CD8-positive, alpha-beta memory T cell (primary cell): Measurements from ENCODE around the gene TAAR1. TPM values are rescaled to one million over a fixed set of nuclear protein-coding genes. Genes with fewer than 3 reads are reported as not detected.

Experiments used
- CTCF ChIA-PET: fragments of 350-600 bp; sonication (Branson Sonifier 250); formaldehyde crosslinking; loops from one replicate; lab custom pipeline; 2021; ENCODE audit warnings: antibody characterized with exemption; lab: Charles Lee
- POLR2A ChIA-PET: fragments of 350-600 bp; sonication (Branson Sonifier 250); formaldehyde crosslinking; loops from one replicate; lab custom pipeline; 2021; ENCODE audit warnings: antibody characterized with exemption; lab: Charles Lee
- DNase-seq, 5 donors: peaks; one replicate each; pipeline versions ENCODE4 v3.0.0 to v3.0.0-alpha.2; 2020 to 2022; ENCODE audit warnings: mixed read lengths in 1 of 5
- H3K27ac ChIP-seq: one replicate; pipeline ENCODE4 v1.7.0; 2013; ENCODE audit warnings: low read depth, mild to moderate bottlenecking, low read length, moderate library complexity
- H3K27me3 ChIP-seq: 2 replicates; pipeline ENCODE4 v1.7.0; 2013; ENCODE audit warnings: low read length, mild to moderate bottlenecking; ENCODE audit not compliant: insufficient read depth, poor library complexity, severe bottlenecking
- H3K36me3 ChIP-seq: 2 replicates; pipeline ENCODE4 v1.7.0; 2013; ENCODE audit warnings: mild to moderate bottlenecking, low read length, moderate library complexity; ENCODE audit not compliant: insufficient read depth
- H3K4me1 ChIP-seq: 2 replicates; pipeline ENCODE4 v1.7.0; 2013; ENCODE audit warnings: mild to moderate bottlenecking, low read length, moderate library complexity; ENCODE audit not compliant: insufficient read depth
- H3K4me3 ChIP-seq: 2 replicates; pipeline ENCODE4 v1.7.0; 2013; ENCODE audit warnings: mild to moderate bottlenecking, low read length
- H3K9me3 ChIP-seq: 2 replicates; pipeline ENCODE4 v1.7.0; 2013; ENCODE audit warnings: mild to moderate bottlenecking, low read length
- H3K27ac Mint-ChIP-seq, 8 donors: one replicate each; pipeline ENCODE4 v1.8.0; 2020 to 2021; ENCODE audit warnings: mixed read lengths in 8 of 8, mild to moderate bottlenecking in 6 of 8, inconsistent platforms in 3 of 8, moderate library complexity in 3 of 8
- H3K27me3 Mint-ChIP-seq, 2 donors: one replicate each; pipeline ENCODE4 v1.8.0; 2020 to 2021; ENCODE audit warnings: mixed read lengths in 2 of 2, mild to moderate bottlenecking in 1 of 2, moderate library complexity in 1 of 2
- H3K36me3 Mint-ChIP-seq, 3 donors: one replicate each; pipeline ENCODE4 v1.8.0; 2020 to 2021; ENCODE audit warnings: mixed read lengths in 3 of 3, inconsistent platforms in 1 of 3, mild to moderate bottlenecking in 1 of 3
- H3K4me1 Mint-ChIP-seq, 3 donors: one replicate each; pipeline ENCODE4 v1.8.0; 2020 to 2021; ENCODE audit warnings: mixed read lengths in 3 of 3, inconsistent platforms in 1 of 3, mild to moderate bottlenecking in 1 of 3
- H3K4me3 Mint-ChIP-seq, 7 donors: one replicate each; pipeline ENCODE4 v1.8.0; 2020 to 2021; ENCODE audit warnings: mixed read lengths in 7 of 7, mild to moderate bottlenecking in 6 of 7, moderate library complexity in 4 of 7, inconsistent platforms in 2 of 7
- H3K9me3 Mint-ChIP-seq, 5 donors: one replicate each; pipeline ENCODE4 v1.8.0; 2020 to 2022; ENCODE audit warnings: mixed read lengths in 5 of 5, mild to moderate bottlenecking in 3 of 5, moderate library complexity in 2 of 5, inconsistent platforms in 1 of 5
- polyA plus RNA-seq: library from polyadenylated mRNA; unstranded; fragments of 300-500 nt; fragmentation: Illumina TruSeq; gene quantifications from one replicate; pipeline ENCODE4 v1.2.3, GENCODE V29; 2021
- total RNA-seq, 2 experiments: library from RNA; stranded (reverse); gene quantifications; one replicate each; pipeline ENCODE4 v1.2.3, GENCODE V29; 2021

Gene TAAR1
- total and polyA plus RNA-seq, 3 experiments from 2014 or later = not detected

GRCh38 chr6:132675002-132675401 lies 16.0 kb upstream of the TAAR1 start:
- H3K27me3 Mint-ChIP-seq = peaks cover 4 to 11% of the 10 kb centered on the region in 2 donors
- Histone ChIP-seq H3K36me3 (no peaks in the 10 kb centered on the region), H3K4me1 (no peaks in the 10 kb centered on the region), H3K9me3 (no peaks in the 10 kb centered on the region), H3K4me3 (no peak overlapping the region), H3K27ac (no peak overlapping the region), H3K27me3 (no peaks in the 10 kb centered on the region)
- DNase-seq = no peak
- no peaks in the 10 kb centered on the region for H3K36me3 Mint-ChIP-seq
- H3K9me3 Mint-ChIP-seq = no peaks in the 10 kb centered on the region
- H3K27ac Mint-ChIP-seq = peak overlapping the region in 1 of 8 donors; percentile 16
- ChIA-PET CTCF (interaction anchor here (0.7 to 1.1 kb wide), 2 partner anchors 22 to 123 kb away, joined by 3 read pairs; partner anchors contain the start of gene SLC18B1), POLR2A (no interaction called here)
- H3K4me1 Mint-ChIP-seq = peaks cover 7 to 15% (median 11%) of the 10 kb centered on the region in 3 donors
- no peak overlapping the region for H3K4me3 Mint-ChIP-seq

GRCh38 chr6:132673376-132674094 lies 14.6 kb upstream of the TAAR1 start:
- Mint-ChIP-seq H3K36me3 (no peaks in the 10 kb centered on the region), H3K4me1 (peaks cover 11 to 18% (median 15%) of the 10 kb centered on the region in 3 donors), H3K9me3 (no peaks in the 10 kb centered on the region), H3K27ac (no peak overlapping the region), H3K27me3 (peaks cover 4 to 12% of the 10 kb centered on the region in 2 donors), H3K4me3 (no peak overlapping the region)
- no peaks in the 10 kb centered on the region for H3K27me3 ChIP-seq
- no peak overlapping the region for H3K27ac ChIP-seq
- H3K36me3 ChIP-seq = no peaks in the 10 kb centered on the region
- H3K4me1 ChIP-seq = no peaks in the 10 kb centered on the region
- H3K9me3 ChIP-seq = no peaks in the 10 kb centered on the region
- POLR2A ChIA-PET = no interaction called here
- DNase-seq = no peak
- CTCF ChIA-PET = no interaction called here
- no peak overlapping the region for H3K4me3 ChIP-seq

GRCh38 chr6:132671295-132671694 lies 12.3 kb upstream of the TAAR1 start:
- Mint-ChIP-seq H3K4me3 (no peak overlapping the region), H3K27ac (no peak overlapping the region), H3K9me3 (no peaks in the 10 kb centered on the region), H3K27me3 (peaks cover 0 to 5% of the 10 kb centered on the region in 2 donors), H3K36me3 (no peaks in the 10 kb centered on the region), H3K4me1 (peaks cover 11 to 15% (median 15%) of the 10 kb centered on the region in 3 donors)
- Histone ChIP-seq H3K9me3 (no peaks in the 10 kb centered on the region), H3K27ac (no peak overlapping the region), H3K4me1 (no peaks in the 10 kb centered on the region), H3K4me3 (no peak overlapping the region), H3K36me3 (no peaks in the 10 kb centered on the region), H3K27me3 (no peaks in the 10 kb centered on the region)
- DNase-seq = no peak
- POLR2A ChIA-PET = interaction anchor here (0.6 kb wide), 1 partner anchor 1646 kb away, joined by 5 read pairs; no protein-coding TSS in a partner anchor
- CTCF ChIA-PET = interaction anchor here (2.0 to 3.6 kb wide), 2 partner anchors 95 to 109 kb away, joined by 8 to 26 read pairs; no protein-coding TSS in a partner anchor

GRCh38 chr6:132669690-132670291 lies 10.8 kb upstream of the TAAR1 start:
- Mint-ChIP-seq H3K27ac (peak overlapping the region in 2 of 8 donors; percentile 25 to 68), H3K36me3 (no peaks in the 10 kb centered on the region), H3K4me3 (peak overlapping the region in 1 of 7 donors; percentile 54), H3K4me1 (peaks cover 3 to 4% (median 3%) of the 10 kb centered on the region in 3 donors), H3K27me3 (peaks cover 0 to 5% of the 10 kb centered on the region in 2 donors), H3K9me3 (no peaks in the 10 kb centered on the region)
- POLR2A ChIA-PET = interaction anchor here (1.3 kb wide), 1 partner anchor 145 kb away, joined by 4 read pairs; the partner anchor contains the start of gene RPS12
- no peaks in the 10 kb centered on the region for H3K36me3 ChIP-seq
- H3K27me3 ChIP-seq = no peaks in the 10 kb centered on the region
- peak in 2 of 5 donors; percentile 24 to 30 for DNase-seq
- CTCF ChIA-PET = interaction anchor here (0.7 to 3.6 kb wide), 10 partner anchors 10 to 1254 kb away, joined by 3 to 26 read pairs (median 4); partner anchors contain the start of genes SLC18B1 and TAAR1
- no peaks in the 10 kb centered on the region for H3K4me1 ChIP-seq
- H3K27ac ChIP-seq = no peak overlapping the region
- no peaks in the 10 kb centered on the region for H3K9me3 ChIP-seq
- H3K4me3 ChIP-seq = no peak overlapping the region

- H3K27ac Mint-ChIP-seq = no peak overlapping the region
These were observed 7.1 kb upstream of the TAAR1 start for GRCh38 chr6:132666118-132666517.

GRCh38 chr6:132664309-132665034 lies 5.5 kb upstream of the TAAR1 start:
- H3K27ac ChIP-seq = no peak overlapping the region
- Mint-ChIP-seq H3K36me3 (no peaks in the 10 kb centered on the region), H3K9me3 (no peaks in the 10 kb centered on the region), H3K27ac (no peak overlapping the region), H3K4me1 (no peaks in the 10 kb centered on the region), H3K27me3 (peaks cover 0 to 1% of the 10 kb centered on the region in 2 donors), H3K4me3 (no peak overlapping the region)
- DNase-seq = no peak
- H3K36me3 ChIP-seq = no peaks in the 10 kb centered on the region
- H3K4me1 ChIP-seq = no peaks in the 10 kb centered on the region
- H3K27me3 ChIP-seq = no peaks in the 10 kb centered on the region
- ChIA-PET CTCF (no interaction called here), POLR2A (no interaction called here)
- no peaks in the 10 kb centered on the region for H3K9me3 ChIP-seq
- H3K4me3 ChIP-seq = no peak overlapping the region

More at GRCh38 chr6:132666118-132666517, 7.1 kb upstream of the TAAR1 start:
- H3K9me3 ChIP-seq = no peaks in the 10 kb centered on the region
- no peak for DNase-seq
- H3K4me1 ChIP-seq = no peaks in the 10 kb centered on the region
- ChIA-PET POLR2A (no interaction called here), CTCF (interaction anchor here (0.8 kb wide), 1 partner anchor 132 kb away, joined by 3 read pairs; the partner anchor contains the start of gene SLC18B1)
- Mint-ChIP-seq H3K36me3 (no peaks in the 10 kb centered on the region), H3K9me3 (no peaks in the 10 kb centered on the region), H3K27me3 (peaks cover 0 to 5% of the 10 kb centered on the region in 2 donors), H3K4me1 (peaks cover 3 to 4% (median 3%) of the 10 kb centered on the region in 3 donors), H3K4me3 (no peak overlapping the region)
- H3K4me3 ChIP-seq = no peak overlapping the region
- no peaks in the 10 kb centered on the region for H3K27me3 ChIP-seq
- H3K27ac ChIP-seq = no peak overlapping the region
- H3K36me3 ChIP-seq = no peaks in the 10 kb centered on the region

- H3K36me3 ChIP-seq = no peaks in the 10 kb centered on the region
- no peak for DNase-seq
- H3K4me3 Mint-ChIP-seq = no peak overlapping the region
- H3K27me3 Mint-ChIP-seq = no peaks in the 10 kb centered on the region
- H3K36me3 Mint-ChIP-seq = no peaks in the 10 kb centered on the region
- no peaks in the 10 kb centered on the region for H3K9me3 ChIP-seq
- no peak overlapping the region for H3K27ac ChIP-seq
- no peak overlapping the region for H3K27ac Mint-ChIP-seq
- H3K4me3 ChIP-seq = no peak overlapping the region
- H3K4me1 Mint-ChIP-seq = no peaks in the 10 kb centered on the region
- CTCF ChIA-PET = no interaction called here
- H3K4me1 ChIP-seq = no peaks in the 10 kb centered on the region
- POLR2A ChIA-PET = no interaction called here
- H3K9me3 Mint-ChIP-seq = no peaks in the 10 kb centered on the region
- no peaks in the 10 kb centered on the region for H3K27me3 ChIP-seq
These were observed 4.7 kb upstream of the TAAR1 start for GRCh38 chr6:132663661-132664060.
